Dermis blood vessel endothelial cell (primary cell): ENCODE data around the gene GNG3. TPM values are rescaled to one million over a fixed set of nuclear protein-coding genes. Genes with fewer than 3 reads are reported as not detected.
"Not testable (repeated sequence)": the region's sequence is repeated elsewhere in the genome, so short reads cannot be mapped to it uniquely, and the experiment has no call there.

Source experiments
- DNase-seq: peaks from one replicate; pipeline ENCODE4 v3.0.0; 2010
- total RNA-seq: library from RNA; depleted of rRNA; stranded (reverse); fragments of >200 nt; gene quantifications from 2 replicates; pipeline ENCODE4 v1.2.3, GENCODE V29; 2014

The GNG3 gene
- total RNA-seq = not detected in 2 replicates

- DNase-seq = no peak
Measured at GRCh38 chr11:62707277-62707861, at the start of gene GNG3, which contains the start of gene BSCL2. TSS of gene GNG3 (plus strand) at chr11:62707676. CDS start at chr11:62708296, 620 bp downstream. TSS of gene BSCL2 (minus strand) at chr11:62707424. CDS start at chr11:62707195, 229 bp downstream.

GRCh38 chr11:62664405-62665074 lies 42.9 kb upstream of the GNG3 start:
- DNase-seq = peak; percentile 57

- peak; percentile 95 for DNase-seq
Measured at GRCh38 chr11:62665075-62665598, 42.3 kb upstream of the GNG3 start, which contains the start of the genes C11orf98 and CSKMT. TSS of gene C11orf98 (minus strand) at chr11:62665210. CDS start at chr11:62665169, 41 bp downstream. TSS of gene CSKMT (plus strand) at chr11:62665312. CDS start at chr11:62665880, 568 bp downstream.

GRCh38 chr11:62665599-62666258 lies 41.7 kb upstream of the GNG3 start:
- DNase-seq = peak; percentile 77

- no peak for DNase-seq
Measured at GRCh38 chr11:62666259-62666926, 41.1 kb upstream of the GNG3 start.

GRCh38 chr11:62667460-62667859 lies 40.0 kb upstream of the GNG3 start:
- DNase-seq = no peak

GRCh38 chr11:62669420-62670161 lies 37.9 kb upstream of the GNG3 start:
- no peak for DNase-seq

- no peak for DNase-seq
Measured at GRCh38 chr11:62671236-62671607, 36.3 kb upstream of the GNG3 start.

GRCh38 chr11:62671608-62672389 lies 35.7 kb upstream of the GNG3 start, which contains the start of the genes LBHD1 and UQCC3:
TSS of gene LBHD1 (minus strand) at chr11:62672267. CDS start at chr11:62670031, 2,236 bp downstream.
TSS of gene UQCC3 (plus strand) at chr11:62671673. CDS start at chr11:62671746, 73 bp downstream.
- peak; percentile 91 for DNase-seq

GRCh38 chr11:62673196-62673525 lies 34.3 kb upstream of the GNG3 start:
- no peak for DNase-seq

- DNase-seq = not testable (repeated sequence)
Measured at GRCh38 chr11:62675415-62675814, 32.1 kb upstream of the GNG3 start.

- no peak for DNase-seq
Measured at GRCh38 chr11:62676698-62677097, 30.8 kb upstream of the GNG3 start.

- no peak for DNase-seq
Measured at GRCh38 chr11:62677156-62677555, 30.3 kb upstream of the GNG3 start.

- DNase-seq = no peak
Measured at GRCh38 chr11:62677714-62678113, 29.8 kb upstream of the GNG3 start.

GRCh38 chr11:62678433-62678769 lies 29.1 kb upstream of the GNG3 start:
- no peak for DNase-seq

- DNase-seq = peak; percentile 93
Measured at GRCh38 chr11:62678770-62679696, 28.4 kb upstream of the GNG3 start, which contains the start of gene UBXN1. TSS of gene UBXN1 (minus strand) at chr11:62679073. CDS start at chr11:62678923, 150 bp downstream.

- peak; percentile 88 for DNase-seq
Measured at GRCh38 chr11:62680825-62681240, 26.6 kb upstream of the GNG3 start.

GRCh38 chr11:62682518-62682917 lies 25.0 kb upstream of the GNG3 start:
- no peak for DNase-seq

GRCh38 chr11:62687508-62688396 lies 19.7 kb upstream of the GNG3 start:
- DNase-seq = no peak
